CD4-positive, alpha-beta T cell treated with Interleukin-15 for 4 hours (primary cell): Measurements from ENCODE around the gene TMOD2.

Experiments used
- DNase-seq: peaks from one replicate; pipeline ENCODE4 v3.0.0-alpha.2; 2020; ENCODE audit warnings: low spot score

The TMOD2 gene

GRCh38 chr15:51736069-51736468, 15.3 kb upstream of the TMOD2 start:
- no peak for DNase-seq

GRCh38 chr15:51736751-51737521, 14.5 kb upstream of the TMOD2 start:
- peak; percentile 70 for DNase-seq

- peak; percentile 52 for DNase-seq
These were observed 13.7 kb upstream of the TMOD2 start, which contains the start of gene LYSMD2 for GRCh38 chr15:51737522-51738305. Gene LYSMD2, minus strand, starts transcription at chr15:51737655. Its CDS starts 33 bp downstream, at chr15:51737622.

GRCh38 chr15:51738553-51738952, 12.8 kb upstream of the TMOD2 start:
- DNase-seq, result no peak

GRCh38 chr15:51739061-51739712, 12.2 kb upstream of the TMOD2 start:
- DNase-seq, result no peak

GRCh38 chr15:51749307-51749706, 2.1 kb upstream of the TMOD2 start:
- DNase-seq, result no peak

GRCh38 chr15:51750186-51750585, 1.2 kb upstream of the TMOD2 start:
- no peak for DNase-seq

GRCh38 chr15:51751697-51752683, 593 bp downstream of the TMOD2 start:
- DNase-seq, result no peak

- DNase-seq, result no peak
These were observed 1.5 kb downstream of the TMOD2 start for GRCh38 chr15:51752888-51753287.

- DNase-seq, result no peak
These were observed 2.9 kb downstream of the TMOD2 start for GRCh38 chr15:51754267-51754666.

- no peak for DNase-seq
These were observed 4.4 kb downstream of the TMOD2 start for GRCh38 chr15:51755790-51756189.

- no peak for DNase-seq
These were observed 5.1 kb downstream of the TMOD2 start for GRCh38 chr15:51756482-51756881.

- DNase-seq, result no peak
These were observed 6.1 kb downstream of the TMOD2 start for GRCh38 chr15:51757450-51757849.

GRCh38 chr15:51758645-51759044, 7.2 kb downstream of the TMOD2 start:
- DNase-seq, result no peak

GRCh38 chr15:51759557-51760070, 8.2 kb downstream of the TMOD2 start:
- no peak for DNase-seq

- DNase-seq, result no peak
These were observed 9.4 kb downstream of the TMOD2 start for GRCh38 chr15:51760805-51761204.

GRCh38 chr15:51765751-51766150, 14.4 kb downstream of the TMOD2 start:
- no peak for DNase-seq

- DNase-seq, result no peak
These were observed 14.9 kb downstream of the TMOD2 start for GRCh38 chr15:51766341-51766740.

- no peak for DNase-seq
These were observed 16.6 kb downstream of the TMOD2 start for GRCh38 chr15:51768018-51768417.

- no peak for DNase-seq
These were observed 19.5 kb downstream of the TMOD2 start for GRCh38 chr15:51770902-51771301.

GRCh38 chr15:51771773-51772172, 20.4 kb downstream of the TMOD2 start:
- DNase-seq, result no peak
